K562 (cell line): ENCODE results near the gene ADGRL3.

ENCODE experiments used
- CBX1 ChIP-seq: sonication (generic); IDR thresholded peaks from 2 replicates; pipeline ENCODE4 v1.6.1; 2016; ENCODE audit warnings: antibody characterized with exemption, low read depth, mild to moderate bottlenecking
- CEBPB ChIP-seq: fragments of 450-650 bp; IDR thresholded peaks from 2 replicates; pipeline ENCODE4 v1.6.1; 2016; ENCODE audit warnings: missing genetic modification characterization, missing compliant biosample characterization
- ELF1 ChIP-seq: fragments of 200-800 bp; sonication (Bioruptor generic); IDR thresholded peaks from 2 replicates; pipeline ENCODE4 v1.6.1; 2016; ENCODE audit warnings: missing genetic modification characterization, missing compliant biosample characterization
- MXI1 ChIP-seq: IDR thresholded peaks from 2 replicates; pipeline ENCODE4 v1.6.1; 2011; ENCODE audit warnings: low read depth, mild to moderate bottlenecking, improper control_type of control experiment, low read length
- NFXL1 ChIP-seq: fragments of 450-650 bp; formaldehyde crosslinking; IDR thresholded peaks from 2 replicates; pipeline ENCODE4 v1.4.0; 2021; ENCODE audit warnings: mild to moderate bottlenecking
- PHF20 ChIP-seq: fragments of 450-650 bp; IDR thresholded peaks from 2 replicates; pipeline ENCODE4 v1.6.1; 2018; ENCODE audit not compliant: partially characterized antibody
- POLR2A ChIP-seq: fragments of 450-650 bp; conservative IDR thresholded peaks from 2 replicates; pipeline ENCODE4 v1.6.1; 2016
- PRPF4 ChIP-seq: fragments of 200-400 bp; formaldehyde crosslinking; IDR thresholded peaks from one replicate; pipeline ENCODE4 v1.6.1; 2017; ENCODE audit warnings: low read length, low read depth, mild to moderate bottlenecking; ENCODE audit not compliant: insufficient read depth, poor library complexity, severe bottlenecking
- ZBTB1 ChIP-seq: sonication (generic); formaldehyde crosslinking; IDR thresholded peaks from 2 replicates; pipeline ENCODE4 v1.8.1; 2023; ENCODE audit warnings: missing genetic modification reagents, low read depth, mild to moderate bottlenecking, borderline replicate concordance
- ZKSCAN8 ChIP-seq: fragments of 200-800 bp; sonication (Bioruptor generic); IDR thresholded peaks from 2 replicates; pipeline ENCODE4 v1.6.1; 2016; ENCODE audit warnings: missing genetic modification characterization, missing compliant biosample characterization
- TF ChIP-seq, protein P1 (sequence below): sonication (generic); formaldehyde crosslinking; IDR thresholded peaks from 2 replicates; pipeline ENCODE4 v1.5.0; 2020; ENCODE audit warnings: missing genetic modification reagents
- TF ChIP-seq, protein P2 (sequence below), 3 experiments: IDR thresholded peaks in 2 of 3; conservative IDR thresholded peaks in 1 of 3; 2 replicates each; pipeline ENCODE4 v1.5.1; 2011 to 2012; ENCODE audit warnings: low read length in 3 of 3, mild to moderate bottlenecking in 3 of 3, control low read depth in 2 of 3, improper control_type of control experiment in 1 of 3, inconsistent platforms in 1 of 3, low read depth in 1 of 3, mixed read lengths in 1 of 3, moderate library complexity in 1 of 3; ENCODE audit not compliant: insufficient read depth in 2 of 3
- TF ChIP-seq, protein P3 (sequence below), 2 experiments: fragments of 450-650 bp in 1 of 2; sonication (generic) in 1 of 2; formaldehyde crosslinking in 1 of 2; IDR thresholded peaks; 2 replicates each; pipeline versions ENCODE4 v1.7.1 to v1.9.0; 2016 to 2022; ENCODE audit warnings: inconsistent platforms in 1 of 2, mild to moderate bottlenecking in 1 of 2, missing genetic modification reagents in 1 of 2

DNA sequence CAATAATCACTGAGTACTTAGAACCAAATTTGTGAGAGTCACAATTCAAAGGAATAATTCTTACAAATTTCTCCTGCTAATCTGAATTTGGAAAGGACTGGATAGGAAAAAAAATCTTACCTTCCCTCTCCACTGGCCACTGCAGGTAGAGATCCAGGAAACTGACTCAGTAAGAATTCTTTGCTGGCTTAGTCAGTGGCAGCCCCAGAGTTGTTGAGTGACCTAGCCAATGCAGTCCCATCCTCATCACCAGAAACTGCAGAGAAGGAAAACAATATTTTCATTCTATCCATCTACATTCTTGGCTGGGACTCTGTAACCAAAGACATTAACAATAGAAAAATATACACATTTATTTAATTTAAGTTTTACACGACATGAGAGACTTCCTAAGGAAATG lies 572.0 kb downstream of the ADGRL3 start:
- TF ChIP-seq CEBPB (tag) (no peak), NFXL1 (CRISPR knock-in tag) (no peak), ZBTB1 (CRISPR knock-in tag) (no peak), PHF20 (no peak), POLR2A (no peak), MXI1 (no peak), ELF1 (no peak), PRPF4 (no peak), ZKSCAN8 (CRISPR knock-in tag) (no peak), CBX1 (no peak)
- TF ChIP-seq, protein P1, sequence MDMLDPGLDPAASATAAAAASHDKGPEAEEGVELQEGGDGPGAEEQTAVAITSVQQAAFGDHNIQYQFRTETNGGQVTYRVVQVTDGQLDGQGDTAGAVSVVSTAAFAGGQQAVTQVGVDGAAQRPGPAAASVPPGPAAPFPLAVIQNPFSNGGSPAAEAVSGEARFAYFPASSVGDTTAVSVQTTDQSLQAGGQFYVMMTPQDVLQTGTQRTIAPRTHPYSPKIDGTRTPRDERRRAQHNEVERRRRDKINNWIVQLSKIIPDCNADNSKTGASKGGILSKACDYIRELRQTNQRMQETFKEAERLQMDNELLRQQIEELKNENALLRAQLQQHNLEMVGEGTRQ (CRISPR knock-in tag): no peak
- TF ChIP-seq, protein P2, sequence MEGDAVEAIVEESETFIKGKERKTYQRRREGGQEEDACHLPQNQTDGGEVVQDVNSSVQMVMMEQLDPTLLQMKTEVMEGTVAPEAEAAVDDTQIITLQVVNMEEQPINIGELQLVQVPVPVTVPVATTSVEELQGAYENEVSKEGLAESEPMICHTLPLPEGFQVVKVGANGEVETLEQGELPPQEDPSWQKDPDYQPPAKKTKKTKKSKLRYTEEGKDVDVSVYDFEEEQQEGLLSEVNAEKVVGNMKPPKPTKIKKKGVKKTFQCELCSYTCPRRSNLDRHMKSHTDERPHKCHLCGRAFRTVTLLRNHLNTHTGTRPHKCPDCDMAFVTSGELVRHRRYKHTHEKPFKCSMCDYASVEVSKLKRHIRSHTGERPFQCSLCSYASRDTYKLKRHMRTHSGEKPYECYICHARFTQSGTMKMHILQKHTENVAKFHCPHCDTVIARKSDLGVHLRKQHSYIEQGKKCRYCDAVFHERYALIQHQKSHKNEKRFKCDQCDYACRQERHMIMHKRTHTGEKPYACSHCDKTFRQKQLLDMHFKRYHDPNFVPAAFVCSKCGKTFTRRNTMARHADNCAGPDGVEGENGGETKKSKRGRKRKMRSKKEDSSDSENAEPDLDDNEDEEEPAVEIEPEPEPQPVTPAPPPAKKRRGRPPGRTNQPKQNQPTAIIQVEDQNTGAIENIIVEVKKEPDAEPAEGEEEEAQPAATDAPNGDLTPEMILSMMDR (IDR thresholded peaks at IDR 0.05 in 2 of 3, conservative IDR thresholded peaks at IDR 0.05 in 1 of 3; ENCODE audit: insufficient read depth in 2 of 3, low read depth in 1 of 3, low read length in 3 of 3): no peak
- TF ChIP-seq, protein P3, sequence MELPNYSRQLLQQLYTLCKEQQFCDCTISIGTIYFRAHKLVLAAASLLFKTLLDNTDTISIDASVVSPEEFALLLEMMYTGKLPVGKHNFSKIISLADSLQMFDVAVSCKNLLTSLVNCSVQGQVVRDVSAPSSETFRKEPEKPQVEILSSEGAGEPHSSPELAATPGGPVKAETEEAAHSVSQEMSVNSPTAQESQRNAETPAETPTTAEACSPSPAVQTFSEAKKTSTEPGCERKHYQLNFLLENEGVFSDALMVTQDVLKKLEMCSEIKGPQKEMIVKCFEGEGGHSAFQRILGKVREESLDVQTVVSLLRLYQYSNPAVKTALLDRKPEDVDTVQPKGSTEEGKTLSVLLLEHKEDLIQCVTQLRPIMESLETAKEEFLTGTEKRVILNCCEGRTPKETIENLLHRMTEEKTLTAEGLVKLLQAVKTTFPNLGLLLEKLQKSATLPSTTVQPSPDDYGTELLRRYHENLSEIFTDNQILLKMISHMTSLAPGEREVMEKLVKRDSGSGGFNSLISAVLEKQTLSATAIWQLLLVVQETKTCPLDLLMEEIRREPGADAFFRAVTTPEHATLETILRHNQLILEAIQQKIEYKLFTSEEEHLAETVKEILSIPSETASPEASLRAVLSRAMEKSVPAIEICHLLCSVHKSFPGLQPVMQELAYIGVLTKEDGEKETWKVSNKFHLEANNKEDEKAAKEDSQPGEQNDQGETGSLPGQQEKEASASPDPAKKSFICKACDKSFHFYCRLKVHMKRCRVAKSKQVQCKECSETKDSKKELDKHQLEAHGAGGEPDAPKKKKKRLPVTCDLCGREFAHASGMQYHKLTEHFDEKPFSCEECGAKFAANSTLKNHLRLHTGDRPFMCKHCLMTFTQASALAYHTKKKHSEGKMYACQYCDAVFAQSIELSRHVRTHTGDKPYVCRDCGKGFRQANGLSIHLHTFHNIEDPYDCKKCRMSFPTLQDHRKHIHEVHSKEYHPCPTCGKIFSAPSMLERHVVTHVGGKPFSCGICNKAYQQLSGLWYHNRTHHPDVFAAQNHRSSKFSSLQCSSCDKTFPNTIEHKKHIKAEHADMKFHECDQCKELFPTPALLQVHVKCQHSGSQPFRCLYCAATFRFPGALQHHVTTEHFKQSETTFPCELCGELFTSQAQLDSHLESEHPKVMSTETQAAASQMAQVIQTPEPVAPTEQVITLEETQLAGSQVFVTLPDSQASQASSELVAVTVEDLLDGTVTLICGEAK (IDR thresholded peaks at IDR 0.05): no peak
- TF ChIP-seq, protein P3 (CRISPR knock-in tag; IDR thresholded peaks at IDR 0.05): no peak
